Measurements from ENCODE around the gene ST3GAL2.
"Not testable (repeated sequence)": the region's sequence is repeated elsewhere in the genome, so short reads cannot be mapped to it uniquely, and the experiment has no call there.

Gene ST3GAL2

GRCh38 chr16:70413572-70413971 is 25.3 kb downstream of the ST3GAL2 start:
- DNase-seq: not testable (repeated sequence)

GRCh38 chr16:70412385-70412784 is 26.5 kb downstream of the ST3GAL2 start:
- no peak for DNase-seq

GRCh38 chr16:70410734-70411133 is 28.2 kb downstream of the ST3GAL2 start:
- DNase-seq: no peak

GRCh38 chr16:70407811-70408274 is 31.1 kb downstream of the ST3GAL2 start:
- no peak for DNase-seq

GRCh38 chr16:70406104-70406503 is 32.8 kb downstream of the ST3GAL2 start:
- not testable (repeated sequence) for DNase-seq

- no peak for DNase-seq
Observed at GRCh38 chr16:70402916-70403659, 35.8 kb downstream of the ST3GAL2 start.

- DNase-seq: no peak
Observed at GRCh38 chr16:70399951-70400350, 38.9 kb downstream of the ST3GAL2 start.

- no peak for DNase-seq
Observed at GRCh38 chr16:70399381-70399780, 39.5 kb downstream of the ST3GAL2 start.

- DNase-seq: no peak
Observed at GRCh38 chr16:70398177-70398743, 40.6 kb downstream of the ST3GAL2 start.

GRCh38 chr16:70396246-70396904 is 42.5 kb downstream of the ST3GAL2 start:
- DNase-seq: no peak

GRCh38 chr16:70395345-70395901 is 43.5 kb downstream of the ST3GAL2 start:
- DNase-seq: no peak

- no peak for DNase-seq
Observed at GRCh38 chr16:70394853-70395252, 44.0 kb downstream of the ST3GAL2 start.

GRCh38 chr16:70393662-70394061 is 45.2 kb downstream of the ST3GAL2 start:
- no peak for DNase-seq

GRCh38 chr16:70392606-70393005 is 46.3 kb downstream of the ST3GAL2 start:
- DNase-seq: no peak

- peak; percentile 15 for DNase-seq
Observed at GRCh38 chr16:70391881-70392481, 46.9 kb downstream of the ST3GAL2 start.

- DNase-seq: no peak
Observed at GRCh38 chr16:70391446-70391845, 47.5 kb downstream of the ST3GAL2 start.

GRCh38 chr16:70390774-70391173 is 48.1 kb downstream of the ST3GAL2 start:
- DNase-seq: no peak

- no peak for DNase-seq
Observed at GRCh38 chr16:70388006-70388680, 50.8 kb downstream of the ST3GAL2 start.

- DNase-seq: not testable (repeated sequence)
Observed at GRCh38 chr16:70386289-70386986, 52.5 kb downstream of the ST3GAL2 start.

- no peak for DNase-seq
Observed at GRCh38 chr16:70383421-70383960, 55.4 kb downstream of the ST3GAL2 start.

GRCh38 chr16:70381604-70382342 is 57.1 kb downstream of the ST3GAL2 start:
- no peak for DNase-seq

All from amniotic stem cell (primary cell).